ENCODE data around the gene GTF2IRD1.

GTF2IRD1 gene

GRCh38 chr7:74570533-74571156, 116.9 kb downstream of the GTF2IRD1 start:
- no peak for TF ChIP-seq CTCF (IDR thresholded peaks at IDR 0.05; ENCODE audit: low read depth, low read length)
- no peak for DNase-seq (ENCODE audit: low read depth in 2 of 2)
- H3K4me3 ChIP-seq (replicated peaks in 1 of 2; ENCODE audit: low read depth in 2 of 2, low read length in 2 of 2) = no peak overlapping the region

- DNase-seq (ENCODE audit: low read depth in 2 of 2) = no peak
- TF ChIP-seq CTCF (IDR thresholded peaks at IDR 0.05; ENCODE audit: low read depth, low read length) = no peak
- no peak overlapping the region for H3K4me3 ChIP-seq (replicated peaks in 1 of 2; ENCODE audit: low read depth in 2 of 2, low read length in 2 of 2)
Measured at GRCh38 chr7:74572301-74572979, 118.7 kb downstream of the GTF2IRD1 start.

GRCh38 chr7:74573512-74573911, 119.8 kb downstream of the GTF2IRD1 start:
- no peak for TF ChIP-seq CTCF (IDR thresholded peaks at IDR 0.05; ENCODE audit: low read depth, low read length)
- DNase-seq (ENCODE audit: low read depth in 2 of 2) = no peak
- no peak overlapping the region for H3K4me3 ChIP-seq (replicated peaks in 1 of 2; ENCODE audit: low read depth in 2 of 2, low read length in 2 of 2)

- DNase-seq (ENCODE audit: low read depth in 2 of 2) = peak; percentile 35 to 49
- no peak for TF ChIP-seq CTCF (IDR thresholded peaks at IDR 0.05; ENCODE audit: low read depth, low read length)
- no peak overlapping the region for H3K4me3 ChIP-seq (replicated peaks in 1 of 2; ENCODE audit: low read depth in 2 of 2, low read length in 2 of 2)
Measured at GRCh38 chr7:74575083-74575784, 121.5 kb downstream of the GTF2IRD1 start.

- no peak overlapping the region for H3K4me3 ChIP-seq (replicated peaks in 1 of 2; ENCODE audit: low read depth in 2 of 2, low read length in 2 of 2)
- no peak for DNase-seq (ENCODE audit: low read depth in 2 of 2)
- TF ChIP-seq CTCF (IDR thresholded peaks at IDR 0.05; ENCODE audit: low read depth, low read length) = no peak
Measured at GRCh38 chr7:74575811-74576210, 122.1 kb downstream of the GTF2IRD1 start.

- no peak for TF ChIP-seq CTCF (IDR thresholded peaks at IDR 0.05; ENCODE audit: low read depth, low read length)
- H3K4me3 ChIP-seq (replicated peaks in 1 of 2; ENCODE audit: low read depth in 2 of 2, low read length in 2 of 2) = no peak overlapping the region
- DNase-seq (ENCODE audit: low read depth in 2 of 2) = peak; percentile 18 to 70
Measured at GRCh38 chr7:74579800-74580685, 126.3 kb downstream of the GTF2IRD1 start.
